Measurements from ENCODE around the gene UBE2J2.

DNA sequence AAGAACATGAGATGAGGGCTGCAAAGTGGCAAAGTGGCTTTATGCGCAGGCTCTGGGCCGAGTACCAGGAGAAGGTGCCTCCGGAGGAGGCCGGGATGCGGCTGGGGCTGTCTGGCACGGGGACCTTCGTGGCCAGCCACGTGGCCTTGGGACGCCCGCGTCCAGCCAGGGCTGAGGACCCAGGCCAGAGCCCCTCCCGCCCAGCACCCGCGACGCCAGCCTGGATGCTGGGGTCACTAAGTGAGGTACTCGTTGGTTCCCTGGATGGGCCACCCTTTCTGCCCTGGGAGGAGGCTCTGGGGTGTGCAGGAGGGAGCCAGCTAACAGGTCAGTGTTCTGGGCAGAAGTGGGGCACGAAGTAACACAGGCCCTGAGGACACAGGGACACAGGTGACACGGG is 19.2 kb upstream of the UBE2J2 start:
- TF ChIP-seq CTCF (IDR thresholded peaks at IDR 0.05; ENCODE audit: low read depth, low read length, poor library complexity, severe bottlenecking) (no peak), EZH2phosphoT487 (IDR thresholded peaks at IDR 0.05; ENCODE audit: borderline replicate concordance, low read length) (no peak)
